Suprapubic skin (tissue), 4 donors: Measurements from ENCODE around the gene LEMD3. TPM values are rescaled to one million over a fixed set of nuclear protein-coding genes. Genes with fewer than 3 reads are reported as not detected.

ENCODE experiments used
- DNase-seq, 2 donors: peaks; one replicate each; pipeline ENCODE4 v3.0.0-alpha.2; 2019; ENCODE audit warnings: low spot score in 2 of 2
- H3K27ac ChIP-seq: fragments of 200-600 bp; sonication (generic); one replicate; pipeline ENCODE4 v1.5.1; 2019
- H3K27me3 ChIP-seq: fragments of 200-600 bp; sonication (generic); one replicate; pipeline ENCODE4 v1.5.1; 2019
- H3K36me3 ChIP-seq: fragments of 200-600 bp; sonication (generic); one replicate; pipeline ENCODE4 v1.5.1; 2019
- H3K4me1 ChIP-seq: fragments of 200-600 bp; sonication (generic); one replicate; pipeline ENCODE4 v1.5.1; 2019
- H3K4me3 ChIP-seq: fragments of 200-600 bp; sonication (generic); one replicate; pipeline ENCODE4 v1.5.1; 2019; ENCODE audit warnings: mild to moderate bottlenecking
- H3K9me3 ChIP-seq: fragments of 200-600 bp; sonication (generic); one replicate; pipeline ENCODE4 v1.5.1; 2019
- EP300 ChIP-seq: sonication (generic); formaldehyde crosslinking; IDR thresholded peaks from one replicate; pipeline ENCODE4 v1.6.1; 2017; ENCODE audit warnings: antibody characterized with exemption
- POLR2A ChIP-seq, 2 donors: fragments of 450-650 bp; IDR thresholded peaks; one replicate each; pipeline ENCODE4 v1.6.1; 2017; ENCODE audit warnings: antibody characterized with exemption in 2 of 2, mild to moderate bottlenecking in 2 of 2, moderate library complexity in 2 of 2
- POLR2AphosphoS5 ChIP-seq, 3 donors: sonication (generic); formaldehyde crosslinking; IDR thresholded peaks; one replicate each; pipeline ENCODE4 v1.6.1; 2017; ENCODE audit warnings: antibody characterized with exemption in 3 of 3
- WGBS: methylation state at CpG from one replicate; pipeline ENCODE4 v1.1.5; 2018; 5-methylcytosine and 5-hydroxymethylcytosine counted together
- total RNA-seq, 4 donors: library from RNA; depleted of rRNA; stranded (reverse); fragments of >200 nt; gene quantifications; one replicate each; pipeline ENCODE4 v1.1.0, GENCODE V29; 2016
- TF ChIP-seq, protein P1 (sequence below), 2 donors: fragments of 200-600 bp in 1 of 2; fragments of 450-650 bp in 1 of 2; sonication (generic) in 1 of 2; IDR thresholded peaks; one replicate each; pipeline ENCODE4 v1.5.1; 2016 to 2019; ENCODE audit warnings: antibody characterized with exemption in 2 of 2, mild to moderate bottlenecking in 1 of 2, moderate library complexity in 1 of 2

Gene LEMD3
- total RNA-seq, 4 donors from 2014 or later, result 24.8 to 44.6 (median 37.4) TPM

- 88% methylated on average over 4 of the region's 4 CpGs for WGBS
- Histone ChIP-seq H3K4me1 (no peaks in the 10 kb centered on the region), H3K27me3 (no peaks in the 10 kb centered on the region), H3K36me3 (no peaks in the 10 kb centered on the region), H3K4me3 (no peak overlapping the region), H3K27ac (no peak overlapping the region), H3K9me3 (no peaks in the 10 kb centered on the region)
- DNase-seq, result no peak
- no peak for TF ChIP-seq EP300
- TF ChIP-seq, protein P1, sequence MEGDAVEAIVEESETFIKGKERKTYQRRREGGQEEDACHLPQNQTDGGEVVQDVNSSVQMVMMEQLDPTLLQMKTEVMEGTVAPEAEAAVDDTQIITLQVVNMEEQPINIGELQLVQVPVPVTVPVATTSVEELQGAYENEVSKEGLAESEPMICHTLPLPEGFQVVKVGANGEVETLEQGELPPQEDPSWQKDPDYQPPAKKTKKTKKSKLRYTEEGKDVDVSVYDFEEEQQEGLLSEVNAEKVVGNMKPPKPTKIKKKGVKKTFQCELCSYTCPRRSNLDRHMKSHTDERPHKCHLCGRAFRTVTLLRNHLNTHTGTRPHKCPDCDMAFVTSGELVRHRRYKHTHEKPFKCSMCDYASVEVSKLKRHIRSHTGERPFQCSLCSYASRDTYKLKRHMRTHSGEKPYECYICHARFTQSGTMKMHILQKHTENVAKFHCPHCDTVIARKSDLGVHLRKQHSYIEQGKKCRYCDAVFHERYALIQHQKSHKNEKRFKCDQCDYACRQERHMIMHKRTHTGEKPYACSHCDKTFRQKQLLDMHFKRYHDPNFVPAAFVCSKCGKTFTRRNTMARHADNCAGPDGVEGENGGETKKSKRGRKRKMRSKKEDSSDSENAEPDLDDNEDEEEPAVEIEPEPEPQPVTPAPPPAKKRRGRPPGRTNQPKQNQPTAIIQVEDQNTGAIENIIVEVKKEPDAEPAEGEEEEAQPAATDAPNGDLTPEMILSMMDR (IDR thresholded peaks at IDR 0.05), result no peak
- TF ChIP-seq POLR2AphosphoS5 (IDR thresholded peaks at IDR 0.05), result no peak
- TF ChIP-seq POLR2A (IDR thresholded peaks at IDR 0.05), result no peak
Measured at GRCh38 chr12:65294641-65295262, 125.4 kb downstream of the LEMD3 start.

DNA sequence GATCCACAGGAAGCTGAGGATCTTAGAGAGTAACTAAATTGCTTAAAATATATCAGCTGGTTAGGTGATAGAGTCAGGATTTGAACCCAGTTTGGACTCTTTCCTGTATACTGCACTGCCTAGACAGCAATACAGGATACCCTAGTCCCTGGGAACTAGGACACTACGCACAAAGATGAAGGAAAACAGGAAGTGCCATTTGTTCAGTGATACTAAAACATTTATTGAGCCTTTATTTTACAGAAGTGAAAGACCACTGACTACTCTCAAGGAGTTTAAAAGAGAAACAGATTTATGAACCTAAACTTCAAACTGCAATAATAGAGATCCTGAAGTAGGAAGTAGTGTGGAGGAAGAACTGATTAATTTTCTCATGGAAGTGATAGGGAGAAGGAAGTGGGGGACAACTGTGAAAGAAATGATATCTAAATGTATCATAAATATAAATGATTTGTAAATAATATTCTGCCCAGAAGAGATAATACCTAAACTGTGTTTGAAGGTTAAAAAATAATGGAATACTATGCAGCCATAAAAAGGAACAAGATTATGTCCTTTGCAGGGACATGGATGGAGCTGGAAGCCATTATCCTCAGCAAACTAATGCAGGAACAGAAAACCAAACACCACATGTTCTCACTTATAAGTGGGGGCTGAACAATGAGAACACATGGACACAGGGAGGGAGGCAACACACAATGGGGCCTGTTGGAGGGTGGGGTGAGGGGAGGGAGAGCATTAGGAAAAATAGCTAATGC lies 127.3 kb downstream of the LEMD3 start:
- DNase-seq, result no peak
- WGBS, result 67% methylated on average over 1 of the region's 1 CpG
- no peaks in the 10 kb centered on the region for H3K36me3 ChIP-seq
- H3K4me3 ChIP-seq, result no peak overlapping the region
- H3K27ac ChIP-seq, result no peak overlapping the region
- H3K27me3 ChIP-seq, result no peaks in the 10 kb centered on the region
- no peak for TF ChIP-seq POLR2AphosphoS5 (IDR thresholded peaks at IDR 0.05)
- H3K9me3 ChIP-seq, result no peaks in the 10 kb centered on the region
- no peaks in the 10 kb centered on the region for H3K4me1 ChIP-seq

Other genes starting within 250 kb of the LEMD3 start
- gene WIF1, start 48.3 kb upstream of the LEMD3 start, total RNA-seq, result 1 to 10 TPM in 1 of 4 donors, under 1 TPM in 3; 0.34 to 3.0 (median 0.79) TPM
- gene MSRB3, start 109.1 kb downstream of the LEMD3 start, total RNA-seq, result 10 to 100 TPM in 2 of 4 donors, 1 to 10 TPM in 2; 5.2 to 16.9 (median 9.8) TPM